WTC11 (cell line): ENCODE measurements around the gene PTPN11. TPM values are rescaled to one million over a fixed set of nuclear protein-coding genes. Genes with fewer than 3 reads are reported as not detected.

Experiments
- ATAC-seq: fragments of 200-7000 bp; cut with Tn5 transposase; 2 replicates; pipeline ENCODE4 v1.10.0; 2021; ENCODE audit warnings: mild to moderate bottlenecking, moderate library complexity
- CTCF ChIA-PET: fragments of 300-600 bp; sonication (Branson Sonifier 250); formaldehyde crosslinking; loops from one replicate; lab custom pipeline; 2021; ENCODE audit warnings: antibody characterized with exemption; lab: Charles Lee
- POLR2A ChIA-PET: fragments of 350-600 bp; sonication (Branson Sonifier 250); formaldehyde crosslinking; loops from one replicate; lab custom pipeline; 2021; ENCODE audit warnings: antibody characterized with exemption; lab: Charles Lee
- DNase-seq: peaks from one replicate; pipeline ENCODE4 v3.0.0; 2021; ENCODE audit warnings: low spot score
- H3K27ac Mint-ChIP-seq: 2 replicates; pipeline ENCODE4 v1.8.0; 2021; ENCODE audit warnings: mixed read lengths
- H3K27me3 Mint-ChIP-seq: 2 replicates; pipeline ENCODE4 v1.8.0; 2021; ENCODE audit warnings: low read depth, mild to moderate bottlenecking, moderate library complexity, mixed read lengths
- H3K36me3 Mint-ChIP-seq: 2 replicates; pipeline ENCODE4 v1.8.0; 2021; ENCODE audit warnings: mixed read lengths
- H3K4me1 Mint-ChIP-seq: 2 replicates; pipeline ENCODE4 v1.8.0; 2022; ENCODE audit warnings: mixed read lengths
- H3K4me3 Mint-ChIP-seq: 2 replicates; pipeline ENCODE4 v1.8.0; 2021; ENCODE audit warnings: mild to moderate bottlenecking, moderate library complexity, mixed read lengths
- H3K9me3 Mint-ChIP-seq: 2 replicates; pipeline ENCODE4 v1.8.0; 2021; ENCODE audit warnings: mixed read lengths
- ESRRA ChIP-seq: sonication (generic); formaldehyde crosslinking; IDR thresholded peaks from 2 replicates; pipeline ENCODE4 v1.8.1; 2022; ENCODE audit warnings: mild to moderate bottlenecking, missing genetic modification reagents, borderline replicate concordance
- FOXP1 ChIP-seq: sonication (generic); formaldehyde crosslinking; IDR thresholded peaks from 2 replicates; pipeline ENCODE4 v1.8.0; 2022; ENCODE audit warnings: missing genetic modification reagents, mild to moderate bottlenecking, moderate library complexity, borderline replicate concordance
- GABPB1 ChIP-seq: sonication (generic); formaldehyde crosslinking; IDR thresholded peaks from 2 replicates; pipeline ENCODE4 v1.8.1; 2023; ENCODE audit warnings: mild to moderate bottlenecking, missing genetic modification reagents
- HMGA2 ChIP-seq: fragments of 250-450 bp; sonication (Bioruptor Pico); IDR thresholded peaks from 2 replicates; pipeline ENCODE4 v1.4.0; 2021; ENCODE audit warnings: mild to moderate bottlenecking, moderate library complexity
- JUN ChIP-seq: sonication (generic); formaldehyde crosslinking; IDR thresholded peaks from 2 replicates; pipeline ENCODE4 v1.8.0; 2023; ENCODE audit warnings: mild to moderate bottlenecking, missing genetic modification reagents
- KAT7 ChIP-seq: sonication (generic); formaldehyde crosslinking; IDR thresholded peaks from 2 replicates; pipeline ENCODE4 v1.8.1; 2023; ENCODE audit warnings: missing genetic modification reagents, mild to moderate bottlenecking, borderline replicate concordance
- MXD4 ChIP-seq: fragments of 250-450 bp; sonication (Bioruptor Pico); IDR thresholded peaks from 2 replicates; pipeline ENCODE4 v1.8.0; 2021; ENCODE audit warnings: mild to moderate bottlenecking, moderate library complexity, borderline replicate concordance
- NR2C2 ChIP-seq: sonication (generic); formaldehyde crosslinking; IDR thresholded peaks from 2 replicates; pipeline ENCODE4 v1.8.0; 2022; ENCODE audit warnings: mild to moderate bottlenecking, missing genetic modification reagents
- SMAD4 ChIP-seq: sonication (generic); formaldehyde crosslinking; IDR thresholded peaks from 2 replicates; pipeline ENCODE4 v1.8.0; 2022; ENCODE audit warnings: mild to moderate bottlenecking, missing genetic modification reagents
- TP53 ChIP-seq: sonication (generic); formaldehyde crosslinking; IDR thresholded peaks from 2 replicates; pipeline ENCODE4 v1.8.1; 2023; ENCODE audit warnings: mild to moderate bottlenecking, missing genetic modification reagents
- ZNF121 ChIP-seq: sonication (generic); formaldehyde crosslinking; IDR thresholded peaks from 2 replicates; pipeline ENCODE4 v1.8.0; 2023; ENCODE audit warnings: missing genetic modification reagents
- ZNF396 ChIP-seq: fragments of 250-450 bp; sonication (Bioruptor Pico); IDR thresholded peaks from 2 replicates; pipeline ENCODE4 v1.8.0; 2021; ENCODE audit warnings: mild to moderate bottlenecking, moderate library complexity, borderline replicate concordance
- ZNF416 ChIP-seq: fragments of 250-450 bp; sonication (Bioruptor Pico); IDR thresholded peaks from 2 replicates; pipeline ENCODE4 v1.9.0; 2021; ENCODE audit warnings: mild to moderate bottlenecking, inconsistent platforms
- total RNA-seq: library from RNA; stranded (reverse); gene quantifications from 3 replicates; pipeline ENCODE4 v1.2.3, GENCODE V29; 2021
- TF ChIP-seq, protein P1 (sequence below): sonication (generic); formaldehyde crosslinking; IDR thresholded peaks from 2 replicates; pipeline ENCODE4 v1.8.1; 2023; ENCODE audit warnings: mild to moderate bottlenecking, moderate library complexity, missing genetic modification reagents
- TF ChIP-seq, protein P2 (sequence below): sonication (generic); formaldehyde crosslinking; IDR thresholded peaks from 2 replicates; pipeline ENCODE4 v1.8.1; 2022; ENCODE audit warnings: missing genetic modification reagents, borderline replicate concordance
- TF ChIP-seq, protein P3 (sequence below): sonication (generic); formaldehyde crosslinking; IDR thresholded peaks from 2 replicates; pipeline ENCODE4 v1.8.1; 2023; ENCODE audit warnings: mild to moderate bottlenecking, missing genetic modification reagents
- TF ChIP-seq, protein P4 (sequence below): sonication (generic); formaldehyde crosslinking; conservative IDR thresholded peaks from 2 replicates; pipeline ENCODE4 v1.8.1; 2022; ENCODE audit warnings: mild to moderate bottlenecking, missing genetic modification reagents
- TF ChIP-seq, protein P5 (sequence below): sonication (generic); formaldehyde crosslinking; IDR thresholded peaks from 2 replicates; pipeline ENCODE4 v1.8.0; 2022; ENCODE audit warnings: mild to moderate bottlenecking, missing genetic modification reagents
- TF ChIP-seq, protein P6 (sequence below): sonication (generic); formaldehyde crosslinking; IDR thresholded peaks from 2 replicates; pipeline ENCODE4 v1.8.1; 2022; ENCODE audit warnings: low read depth, mild to moderate bottlenecking, moderate library complexity, missing genetic modification reagents, borderline replicate concordance
- TF ChIP-seq, protein P7 (sequence below): fragments of 250-450 bp; sonication (Bioruptor Pico); IDR thresholded peaks from 2 replicates; pipeline ENCODE4 v1.9.0; 2021; ENCODE audit warnings: mild to moderate bottlenecking
- TF ChIP-seq, protein P8 (sequence below): fragments of 200-600 bp; IDR thresholded peaks from 2 replicates; pipeline ENCODE4 v1.8.0; 2022; ENCODE audit warnings: antibody characterized with exemption
- TF ChIP-seq, protein P9 (sequence below): sonication (generic); formaldehyde crosslinking; IDR thresholded peaks from 2 replicates; pipeline ENCODE4 v1.8.1; 2023; ENCODE audit warnings: mild to moderate bottlenecking, missing genetic modification reagents, moderate library complexity

Gene PTPN11
- total RNA-seq, 1 experiment from 2014 or later, result 112 TPM

DNA sequence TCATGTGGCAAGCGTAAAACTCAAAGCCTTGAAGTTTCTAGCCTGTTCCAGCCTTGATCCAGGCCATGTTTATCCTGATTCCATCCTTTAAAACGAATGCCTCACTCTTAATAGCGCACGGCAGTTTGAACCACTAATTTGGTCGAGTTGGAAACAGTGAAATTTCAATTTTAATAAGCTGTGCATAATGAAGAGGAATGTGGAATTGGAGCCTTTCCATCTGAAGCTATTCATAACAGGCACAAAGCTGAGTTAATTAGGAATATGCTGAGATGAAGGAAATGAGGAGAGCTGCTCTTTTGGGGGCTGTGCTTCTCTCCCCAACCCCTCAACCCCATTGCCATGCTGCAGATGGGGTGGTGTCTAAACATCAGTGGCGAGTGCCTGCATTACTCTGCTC, 70.7 kb downstream of the PTPN11 start:
- no peaks in the 10 kb centered on the region for H3K9me3 Mint-ChIP-seq
- no peak for DNase-seq
- no peaks in the 10 kb centered on the region for H3K4me1 Mint-ChIP-seq
- H3K27ac Mint-ChIP-seq, result no peak overlapping the region
- peaks cover 64% of the 10 kb centered on the region for H3K36me3 Mint-ChIP-seq
- ChIA-PET POLR2A (no interaction called here), CTCF (no interaction called here)
- no peaks in the 10 kb centered on the region for H3K27me3 Mint-ChIP-seq
- ATAC-seq, result no peak
- TF ChIP-seq KAT7 (CRISPR knock-in tag) (no peak), NR2C2 (no peak)
- TF ChIP-seq, protein P1, sequence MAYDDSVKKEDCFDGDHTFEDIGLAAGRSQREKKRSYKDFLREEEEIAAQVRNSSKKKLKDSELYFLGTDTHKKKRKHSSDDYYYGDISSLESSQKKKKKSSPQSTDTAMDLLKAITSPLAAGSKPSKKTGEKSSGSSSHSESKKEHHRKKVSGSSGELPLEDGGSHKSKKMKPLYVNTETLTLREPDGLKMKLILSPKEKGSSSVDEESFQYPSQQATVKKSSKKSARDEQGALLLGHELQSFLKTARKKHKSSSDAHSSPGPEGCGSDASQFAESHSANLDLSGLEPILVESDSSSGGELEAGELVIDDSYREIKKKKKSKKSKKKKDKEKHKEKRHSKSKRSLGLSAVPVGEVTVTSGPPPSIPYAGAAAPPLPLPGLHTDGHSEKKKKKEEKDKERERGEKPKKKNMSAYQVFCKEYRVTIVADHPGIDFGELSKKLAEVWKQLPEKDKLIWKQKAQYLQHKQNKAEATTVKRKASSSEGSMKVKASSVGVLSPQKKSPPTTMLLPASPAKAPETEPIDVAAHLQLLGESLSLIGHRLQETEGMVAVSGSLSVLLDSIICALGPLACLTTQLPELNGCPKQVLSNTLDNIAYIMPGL (CRISPR knock-in tag), result no peak
- TF ChIP-seq, protein P2, sequence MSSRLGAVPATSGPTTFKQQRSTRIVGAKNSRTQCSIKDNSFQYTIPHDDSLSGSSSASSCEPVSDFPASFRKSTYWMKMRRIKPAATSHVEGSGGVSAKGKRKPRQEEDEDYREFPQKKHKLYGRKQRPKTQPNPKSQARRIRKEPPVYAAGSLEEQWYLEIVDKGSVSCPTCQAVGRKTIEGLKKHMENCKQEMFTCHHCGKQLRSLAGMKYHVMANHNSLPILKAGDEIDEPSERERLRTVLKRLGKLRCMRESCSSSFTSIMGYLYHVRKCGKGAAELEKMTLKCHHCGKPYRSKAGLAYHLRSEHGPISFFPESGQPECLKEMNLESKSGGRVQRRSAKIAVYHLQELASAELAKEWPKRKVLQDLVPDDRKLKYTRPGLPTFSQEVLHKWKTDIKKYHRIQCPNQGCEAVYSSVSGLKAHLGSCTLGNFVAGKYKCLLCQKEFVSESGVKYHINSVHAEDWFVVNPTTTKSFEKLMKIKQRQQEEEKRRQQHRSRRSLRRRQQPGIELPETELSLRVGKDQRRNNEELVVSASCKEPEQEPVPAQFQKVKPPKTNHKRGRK (CRISPR knock-in tag), result no peak
- no peak overlapping the region for H3K4me3 Mint-ChIP-seq

DNA sequence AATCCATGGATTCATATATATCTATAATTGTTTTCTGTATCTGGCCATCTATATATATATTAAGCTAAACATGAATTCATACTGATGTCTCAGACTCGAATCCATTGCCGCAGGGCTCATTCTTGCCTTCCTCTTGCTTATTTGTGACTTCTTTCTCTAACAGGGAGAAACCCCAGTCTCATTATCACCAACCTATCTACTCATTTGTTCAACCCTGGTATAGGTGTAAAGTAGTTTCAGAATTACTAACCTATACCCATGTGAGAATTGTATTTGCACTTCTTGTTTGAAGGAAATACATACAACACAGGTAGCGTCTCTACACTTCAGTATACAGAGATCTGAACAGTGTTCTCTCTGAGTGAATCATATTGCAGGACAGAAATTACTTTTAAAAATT, 77.7 kb downstream of the PTPN11 start:
- CTCF ChIA-PET, result interaction anchor here (0.5 to 0.7 kb wide), 2 partner anchors 16 to 301 kb away, joined by 4 to 7 read pairs; no protein-coding TSS in a partner anchor
- H3K36me3 Mint-ChIP-seq, result peaks cover 44% of the 10 kb centered on the region

DNA sequence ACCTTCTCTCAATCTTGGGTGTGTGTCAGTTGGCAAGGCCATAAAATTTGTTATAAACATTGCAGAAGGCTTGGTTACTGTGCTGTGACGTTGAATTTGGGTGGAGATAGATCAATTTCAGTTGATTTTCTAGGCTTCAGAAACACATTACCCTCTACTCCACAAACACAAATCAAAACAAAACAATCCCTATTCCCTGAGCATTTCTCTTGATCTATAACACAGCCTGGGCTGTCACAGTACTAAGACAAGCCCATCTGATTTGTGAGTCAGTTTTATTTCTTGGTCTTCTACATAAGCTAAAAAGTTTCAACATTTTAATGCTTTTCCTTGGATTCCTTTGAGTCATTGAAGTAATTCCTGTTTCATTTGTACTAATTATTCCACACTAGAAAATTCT, 79.8 kb downstream of the PTPN11 start:
- ChIA-PET CTCF (no interaction called here), POLR2A (no interaction called here)
- Mint-ChIP-seq H3K9me3 (no peaks in the 10 kb centered on the region), H3K36me3 (peaks cover 42% of the 10 kb centered on the region), H3K4me1 (no peaks in the 10 kb centered on the region), H3K27me3 (no peaks in the 10 kb centered on the region), H3K4me3 (no peak overlapping the region), H3K27ac (no peak overlapping the region)
- TF ChIP-seq, protein P3, sequence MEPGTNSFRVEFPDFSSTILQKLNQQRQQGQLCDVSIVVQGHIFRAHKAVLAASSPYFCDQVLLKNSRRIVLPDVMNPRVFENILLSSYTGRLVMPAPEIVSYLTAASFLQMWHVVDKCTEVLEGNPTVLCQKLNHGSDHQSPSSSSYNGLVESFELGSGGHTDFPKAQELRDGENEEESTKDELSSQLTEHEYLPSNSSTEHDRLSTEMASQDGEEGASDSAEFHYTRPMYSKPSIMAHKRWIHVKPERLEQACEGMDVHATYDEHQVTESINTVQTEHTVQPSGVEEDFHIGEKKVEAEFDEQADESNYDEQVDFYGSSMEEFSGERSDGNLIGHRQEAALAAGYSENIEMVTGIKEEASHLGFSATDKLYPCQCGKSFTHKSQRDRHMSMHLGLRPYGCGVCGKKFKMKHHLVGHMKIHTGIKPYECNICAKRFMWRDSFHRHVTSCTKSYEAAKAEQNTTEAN (CRISPR knock-in tag), result no peak
- TF ChIP-seq, protein P4, sequence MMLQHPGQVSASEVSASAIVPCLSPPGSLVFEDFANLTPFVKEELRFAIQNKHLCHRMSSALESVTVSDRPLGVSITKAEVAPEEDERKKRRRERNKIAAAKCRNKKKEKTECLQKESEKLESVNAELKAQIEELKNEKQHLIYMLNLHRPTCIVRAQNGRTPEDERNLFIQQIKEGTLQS (CRISPR knock-in tag), result no peak
- TF ChIP-seq JUN (CRISPR knock-in tag) (no peak), SMAD4 (CRISPR knock-in tag) (no peak), ZNF121 (CRISPR knock-in tag) (no peak), ESRRA (CRISPR knock-in tag) (no peak)
- TF ChIP-seq, protein P5, sequence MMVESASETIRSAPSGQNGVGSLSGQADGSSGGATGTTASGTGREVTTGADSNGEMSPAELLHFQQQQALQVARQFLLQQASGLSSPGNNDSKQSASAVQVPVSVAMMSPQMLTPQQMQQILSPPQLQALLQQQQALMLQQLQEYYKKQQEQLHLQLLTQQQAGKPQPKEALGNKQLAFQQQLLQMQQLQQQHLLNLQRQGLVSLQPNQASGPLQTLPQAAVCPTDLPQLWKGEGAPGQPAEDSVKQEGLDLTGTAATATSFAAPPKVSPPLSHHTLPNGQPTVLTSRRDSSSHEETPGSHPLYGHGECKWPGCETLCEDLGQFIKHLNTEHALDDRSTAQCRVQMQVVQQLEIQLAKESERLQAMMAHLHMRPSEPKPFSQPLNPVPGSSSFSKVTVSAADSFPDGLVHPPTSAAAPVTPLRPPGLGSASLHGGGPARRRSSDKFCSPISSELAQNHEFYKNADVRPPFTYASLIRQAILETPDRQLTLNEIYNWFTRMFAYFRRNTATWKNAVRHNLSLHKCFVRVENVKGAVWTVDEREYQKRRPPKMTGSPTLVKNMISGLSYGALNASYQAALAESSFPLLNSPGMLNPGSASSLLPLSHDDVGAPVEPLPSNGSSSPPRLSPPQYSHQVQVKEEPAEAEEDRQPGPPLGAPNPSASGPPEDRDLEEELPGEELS (CRISPR knock-in tag), result no peak
- DNase-seq (no peak), ATAC-seq (no peak)

More for the DNA sequence above, 77.7 kb downstream of the PTPN11 start:
- Mint-ChIP-seq H3K27me3 (no peaks in the 10 kb centered on the region), H3K9me3 (no peaks in the 10 kb centered on the region), H3K4me3 (no peak overlapping the region), H3K4me1 (no peaks in the 10 kb centered on the region), H3K27ac (0 out of 2 replicates have a peak overlapping the region, but pooled peaks have one; percentile 43)
- ATAC-seq (no peak), DNase-seq (no peak)
- POLR2A ChIA-PET, result no interaction called here
- TF ChIP-seq MXD4 (CRISPR knock-in tag) (no peak), GABPB1 (CRISPR knock-in tag) (no peak), ESRRA (CRISPR knock-in tag) (no peak), ZNF416 (no peak), FOXP1 (CRISPR knock-in tag) (no peak), HMGA2 (CRISPR knock-in tag) (no peak), NR2C2 (no peak), ZNF121 (CRISPR knock-in tag) (no peak), TP53 (no peak), ZNF396 (CRISPR knock-in tag) (no peak)
- TF ChIP-seq, protein P6, sequence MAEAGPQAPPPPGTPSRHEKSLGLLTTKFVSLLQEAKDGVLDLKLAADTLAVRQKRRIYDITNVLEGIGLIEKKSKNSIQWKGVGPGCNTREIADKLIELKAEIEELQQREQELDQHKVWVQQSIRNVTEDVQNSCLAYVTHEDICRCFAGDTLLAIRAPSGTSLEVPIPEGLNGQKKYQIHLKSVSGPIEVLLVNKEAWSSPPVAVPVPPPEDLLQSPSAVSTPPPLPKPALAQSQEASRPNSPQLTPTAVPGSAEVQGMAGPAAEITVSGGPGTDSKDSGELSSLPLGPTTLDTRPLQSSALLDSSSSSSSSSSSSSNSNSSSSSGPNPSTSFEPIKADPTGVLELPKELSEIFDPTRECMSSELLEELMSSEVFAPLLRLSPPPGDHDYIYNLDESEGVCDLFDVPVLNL, result no peak
- TF ChIP-seq, protein P7, sequence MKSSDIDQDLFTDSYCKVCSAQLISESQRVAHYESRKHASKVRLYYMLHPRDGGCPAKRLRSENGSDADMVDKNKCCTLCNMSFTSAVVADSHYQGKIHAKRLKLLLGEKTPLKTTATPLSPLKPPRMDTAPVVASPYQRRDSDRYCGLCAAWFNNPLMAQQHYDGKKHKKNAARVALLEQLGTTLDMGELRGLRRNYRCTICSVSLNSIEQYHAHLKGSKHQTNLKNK (CRISPR knock-in tag), result no peak
- TF ChIP-seq, protein P8, sequence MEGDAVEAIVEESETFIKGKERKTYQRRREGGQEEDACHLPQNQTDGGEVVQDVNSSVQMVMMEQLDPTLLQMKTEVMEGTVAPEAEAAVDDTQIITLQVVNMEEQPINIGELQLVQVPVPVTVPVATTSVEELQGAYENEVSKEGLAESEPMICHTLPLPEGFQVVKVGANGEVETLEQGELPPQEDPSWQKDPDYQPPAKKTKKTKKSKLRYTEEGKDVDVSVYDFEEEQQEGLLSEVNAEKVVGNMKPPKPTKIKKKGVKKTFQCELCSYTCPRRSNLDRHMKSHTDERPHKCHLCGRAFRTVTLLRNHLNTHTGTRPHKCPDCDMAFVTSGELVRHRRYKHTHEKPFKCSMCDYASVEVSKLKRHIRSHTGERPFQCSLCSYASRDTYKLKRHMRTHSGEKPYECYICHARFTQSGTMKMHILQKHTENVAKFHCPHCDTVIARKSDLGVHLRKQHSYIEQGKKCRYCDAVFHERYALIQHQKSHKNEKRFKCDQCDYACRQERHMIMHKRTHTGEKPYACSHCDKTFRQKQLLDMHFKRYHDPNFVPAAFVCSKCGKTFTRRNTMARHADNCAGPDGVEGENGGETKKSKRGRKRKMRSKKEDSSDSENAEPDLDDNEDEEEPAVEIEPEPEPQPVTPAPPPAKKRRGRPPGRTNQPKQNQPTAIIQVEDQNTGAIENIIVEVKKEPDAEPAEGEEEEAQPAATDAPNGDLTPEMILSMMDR, result no peak
- TF ChIP-seq, protein P9, sequence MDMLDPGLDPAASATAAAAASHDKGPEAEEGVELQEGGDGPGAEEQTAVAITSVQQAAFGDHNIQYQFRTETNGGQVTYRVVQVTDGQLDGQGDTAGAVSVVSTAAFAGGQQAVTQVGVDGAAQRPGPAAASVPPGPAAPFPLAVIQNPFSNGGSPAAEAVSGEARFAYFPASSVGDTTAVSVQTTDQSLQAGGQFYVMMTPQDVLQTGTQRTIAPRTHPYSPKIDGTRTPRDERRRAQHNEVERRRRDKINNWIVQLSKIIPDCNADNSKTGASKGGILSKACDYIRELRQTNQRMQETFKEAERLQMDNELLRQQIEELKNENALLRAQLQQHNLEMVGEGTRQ (CRISPR knock-in tag), result no peak
